Measurements from ENCODE around the gene HOGA1. TPM values are rescaled to one million over a fixed set of nuclear protein-coding genes. Genes with fewer than 3 reads are reported as not detected.

HOGA1 gene
- total RNA-seq (2021) = not detected in 2 replicates
- Bru-seq, nascent RNA = not detected
- not detected for BruChase-seq, experiment 1, labeled RNA remaining after a 2-hour chase
- not detected for BruChase-seq, experiment 2, labeled RNA remaining after a 6-hour chase
- long read RNA-seq = 0 reads

- intact Hi-C loops (cut with micrococcal nuclease; ENCODE audit: unreplicated experiment) = no loop called here
- no peak within 1 kb of the TSS for H3K27ac ChIP-seq (ENCODE audit: low read depth, low read length, poor library complexity, severe bottlenecking)
- no peaks in the 10 kb centered on the region for H3K4me1 ChIP-seq (ENCODE audit: insufficient read depth, low read length, poor library complexity, severe bottlenecking)
- peak; percentile 31 for DNase-seq (ENCODE audit: low spot score)
- H3K4me3 ChIP-seq (ENCODE audit: low read depth, low read length, poor library complexity, severe bottlenecking) = no peak within 1 kb of the TSS
- H3K27me3 ChIP-seq (replicated peaks; ENCODE audit: insufficient read depth, low read depth, low read length, poor library complexity) = no peaks in the 10 kb centered on the region
- TF ChIP-seq EZH2 (IDR thresholded peaks at IDR 0.05; ENCODE audit: borderline replicate concordance, low read depth, low read length, poor library complexity, severe bottlenecking) = no peak
- TF ChIP-seq, protein P1, sequence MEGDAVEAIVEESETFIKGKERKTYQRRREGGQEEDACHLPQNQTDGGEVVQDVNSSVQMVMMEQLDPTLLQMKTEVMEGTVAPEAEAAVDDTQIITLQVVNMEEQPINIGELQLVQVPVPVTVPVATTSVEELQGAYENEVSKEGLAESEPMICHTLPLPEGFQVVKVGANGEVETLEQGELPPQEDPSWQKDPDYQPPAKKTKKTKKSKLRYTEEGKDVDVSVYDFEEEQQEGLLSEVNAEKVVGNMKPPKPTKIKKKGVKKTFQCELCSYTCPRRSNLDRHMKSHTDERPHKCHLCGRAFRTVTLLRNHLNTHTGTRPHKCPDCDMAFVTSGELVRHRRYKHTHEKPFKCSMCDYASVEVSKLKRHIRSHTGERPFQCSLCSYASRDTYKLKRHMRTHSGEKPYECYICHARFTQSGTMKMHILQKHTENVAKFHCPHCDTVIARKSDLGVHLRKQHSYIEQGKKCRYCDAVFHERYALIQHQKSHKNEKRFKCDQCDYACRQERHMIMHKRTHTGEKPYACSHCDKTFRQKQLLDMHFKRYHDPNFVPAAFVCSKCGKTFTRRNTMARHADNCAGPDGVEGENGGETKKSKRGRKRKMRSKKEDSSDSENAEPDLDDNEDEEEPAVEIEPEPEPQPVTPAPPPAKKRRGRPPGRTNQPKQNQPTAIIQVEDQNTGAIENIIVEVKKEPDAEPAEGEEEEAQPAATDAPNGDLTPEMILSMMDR (conservative IDR thresholded peaks at IDR 0.05; ENCODE audit: low read depth, low read length) = no peak
- ChIA-PET POLR2A (ENCODE audit: low non-redundant PET) (no interaction called here), CTCF (no interaction called here)
- no peaks in the 10 kb centered on the region for H3K9me3 ChIP-seq (ENCODE audit: low read depth, low read length, poor library complexity, severe bottlenecking)
- no peaks in the 10 kb centered on the region for H3K36me3 ChIP-seq (ENCODE audit: insufficient read depth, low read length, poor library complexity, severe bottlenecking)
- BruUV-seq (replicated peaks) = no TSS peak
Measured at GRCh38 chr10:97584060-97584797, at the start of gene HOGA1. Gene HOGA1, plus strand, starts transcription at chr10:97584389. Its CDS starts 315 bp downstream, at chr10:97584704.

DNA sequence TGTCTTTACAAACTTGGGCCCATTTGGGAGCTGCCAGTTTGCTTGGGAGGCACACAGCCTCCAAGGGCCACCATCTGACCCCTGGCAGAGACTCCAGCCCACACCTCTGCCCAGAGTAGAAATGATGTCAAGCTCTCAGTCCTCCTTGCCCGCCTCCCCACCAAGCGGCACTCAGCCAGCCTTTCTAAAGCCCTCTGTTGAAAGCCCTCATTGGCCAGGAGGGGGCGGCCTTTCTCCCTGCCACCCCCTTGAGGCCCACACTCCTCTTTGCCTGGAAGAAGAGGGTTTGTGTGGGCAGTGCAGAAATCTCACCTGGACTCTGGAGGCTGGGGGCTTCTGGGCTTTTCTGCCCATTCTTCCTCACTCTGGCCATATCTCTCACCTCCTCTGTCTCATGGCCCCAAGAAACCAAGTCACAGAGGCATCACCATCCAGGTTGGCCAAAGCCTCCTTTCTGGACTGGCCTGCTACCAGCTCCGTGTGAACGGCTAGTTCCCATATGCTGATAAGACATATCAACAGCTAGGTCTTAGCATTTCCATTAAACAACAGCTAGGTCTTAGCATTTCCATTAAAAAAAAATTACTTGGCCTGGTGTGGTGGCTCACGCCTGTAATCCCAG is 49.3 kb upstream of the HOGA1 start:
- H3K4me3 ChIP-seq (ENCODE audit: low read depth, low read length, poor library complexity, severe bottlenecking) = no peak overlapping the region
- no peak overlapping the region for H3K27ac ChIP-seq (ENCODE audit: low read depth, low read length, poor library complexity, severe bottlenecking)
- no peaks in the 10 kb centered on the region for H3K4me1 ChIP-seq (ENCODE audit: insufficient read depth, low read length, poor library complexity, severe bottlenecking)
- H3K27me3 ChIP-seq (replicated peaks; ENCODE audit: insufficient read depth, low read depth, low read length, poor library complexity) = no peaks in the 10 kb centered on the region
- ChIA-PET CTCF (interaction anchor here (0.5 to 1.4 kb wide), 2 partner anchors 18 to 289 kb away, joined by 5 read pairs; no protein-coding TSS in a partner anchor), POLR2A (ENCODE audit: low non-redundant PET) (interaction anchor here (0.5 kb wide), 1 partner anchor 482 kb away, joined by 4 read pairs; no protein-coding TSS in a partner anchor)
- H3K36me3 ChIP-seq (ENCODE audit: insufficient read depth, low read length, poor library complexity, severe bottlenecking) = no peaks in the 10 kb centered on the region
- TF ChIP-seq, protein P1 (conservative IDR thresholded peaks at IDR 0.05; ENCODE audit: low read depth, low read length) = peak; percentile 71
- TF ChIP-seq EZH2 (IDR thresholded peaks at IDR 0.05; ENCODE audit: borderline replicate concordance, low read depth, low read length, poor library complexity, severe bottlenecking) = no peak
- BruUV-seq (replicated peaks) = no TSS peak
- intact Hi-C loops (cut with micrococcal nuclease; ENCODE audit: unreplicated experiment) = no loop called here
- H3K9me3 ChIP-seq (ENCODE audit: low read depth, low read length, poor library complexity, severe bottlenecking) = no peaks in the 10 kb centered on the region
- DNase-seq (ENCODE audit: low spot score) = peak; percentile 54

DNA sequence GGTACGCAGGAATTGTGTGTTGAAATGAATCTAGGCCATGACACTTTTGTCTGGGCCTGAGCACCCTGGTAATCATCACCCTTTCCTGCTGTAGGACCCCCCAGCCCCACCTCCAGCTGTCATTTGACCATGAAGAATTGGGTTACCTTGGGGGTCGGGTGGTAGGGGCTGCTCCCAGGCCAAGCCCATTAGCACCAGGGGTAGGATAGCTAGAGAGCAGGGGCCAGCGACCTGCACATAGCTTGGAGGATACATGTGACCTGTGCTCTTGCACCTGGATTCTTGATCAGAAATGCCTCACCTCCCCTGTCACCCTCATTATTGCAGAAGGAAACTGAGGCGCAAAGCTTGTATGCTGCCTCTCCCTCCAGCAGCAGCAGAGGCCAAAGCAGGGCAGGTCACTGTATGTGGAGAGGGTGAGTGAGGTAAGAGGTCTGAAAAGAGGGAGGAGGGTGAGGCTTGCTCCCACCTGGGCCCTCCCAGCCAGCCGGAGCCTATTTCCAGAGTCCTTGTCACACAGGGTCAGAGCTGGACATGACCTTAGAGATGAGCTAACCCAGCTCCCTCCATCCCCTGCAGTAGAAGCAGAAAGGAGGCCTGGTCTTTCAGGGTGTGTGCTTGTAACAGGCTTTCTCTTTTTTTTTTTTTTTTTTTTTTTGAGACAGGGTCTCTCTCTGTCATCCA is 46.9 kb upstream of the HOGA1 start:
- POLR2A ChIA-PET (ENCODE audit: low non-redundant PET) = no interaction called here
- H3K9me3 ChIP-seq (ENCODE audit: low read depth, low read length, poor library complexity, severe bottlenecking) = no peaks in the 10 kb centered on the region
- intact Hi-C loops (cut with micrococcal nuclease; ENCODE audit: unreplicated experiment) = no loop called here
- H3K4me3 ChIP-seq (ENCODE audit: low read depth, low read length, poor library complexity, severe bottlenecking) = no peak overlapping the region
- no peak for DNase-seq (ENCODE audit: low spot score)
- CTCF ChIA-PET = no interaction called here
- no peaks in the 10 kb centered on the region for H3K27me3 ChIP-seq (replicated peaks; ENCODE audit: insufficient read depth, low read depth, low read length, poor library complexity)
- TF ChIP-seq, protein P1 (conservative IDR thresholded peaks at IDR 0.05; ENCODE audit: low read depth, low read length) = no peak
- TF ChIP-seq EZH2 (IDR thresholded peaks at IDR 0.05; ENCODE audit: borderline replicate concordance, low read depth, low read length, poor library complexity, severe bottlenecking) = no peak
- H3K27ac ChIP-seq (ENCODE audit: low read depth, low read length, poor library complexity, severe bottlenecking) = no peak overlapping the region
- no peaks in the 10 kb centered on the region for H3K36me3 ChIP-seq (ENCODE audit: insufficient read depth, low read length, poor library complexity, severe bottlenecking)
- no TSS peak for BruUV-seq (replicated peaks)
- peaks cover 7% of the 10 kb centered on the region for H3K4me1 ChIP-seq (ENCODE audit: insufficient read depth, low read length, poor library complexity, severe bottlenecking)

Measured in A673 (cell line).